Endometrial microvascular endothelial cells (primary cell): ENCODE results near the gene STRAP. TPM values are rescaled to one million over a fixed set of nuclear protein-coding genes. Genes with fewer than 3 reads are reported as not detected.
"Not testable (repeated sequence)": the region's sequence is repeated elsewhere in the genome, so short reads cannot be mapped to it uniquely, and the experiment has no call there.

Experiments
- in situ Hi-C: cut with HindIII; loops from 2 replicates; pipeline ENCODE4 v1.10.0; 2017; ENCODE audit warnings: low sequenced_read_pairs, low pct_unique_long_range_greater_than_20kb; ENCODE audit errors: inconsistent ontology term
- total RNA-seq: library from RNA; depleted of rRNA; stranded (reverse); fragments of >200 nt; gene quantifications from one replicate; pipeline ENCODE4 v1.2.3, GENCODE V29; 2015; ENCODE audit errors: inconsistent ontology term

Gene STRAP
- total RNA-seq, 1 donor from 2014 or later = 147 TPM

DNA sequence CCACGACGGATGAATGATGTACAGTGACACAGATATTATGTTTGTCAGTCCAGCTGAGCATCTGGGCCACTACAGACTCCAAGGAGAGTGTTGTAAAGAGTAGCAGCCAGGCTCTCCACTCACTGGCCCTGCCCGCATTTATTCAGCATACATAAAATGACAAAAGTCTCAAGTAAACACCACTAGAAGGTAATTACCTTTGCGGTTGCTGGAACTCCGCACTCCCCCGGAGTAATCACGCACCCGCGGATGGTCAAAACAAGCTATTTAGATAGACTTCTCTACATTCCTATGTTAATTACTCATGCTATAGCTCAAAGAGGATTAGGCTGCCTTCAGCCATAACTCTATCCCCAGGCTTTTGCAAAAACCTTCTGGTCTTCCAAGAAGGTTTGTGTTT lies 18.8 kb upstream of the STRAP start:
- in situ Hi-C loops = no loop called here

DNA sequence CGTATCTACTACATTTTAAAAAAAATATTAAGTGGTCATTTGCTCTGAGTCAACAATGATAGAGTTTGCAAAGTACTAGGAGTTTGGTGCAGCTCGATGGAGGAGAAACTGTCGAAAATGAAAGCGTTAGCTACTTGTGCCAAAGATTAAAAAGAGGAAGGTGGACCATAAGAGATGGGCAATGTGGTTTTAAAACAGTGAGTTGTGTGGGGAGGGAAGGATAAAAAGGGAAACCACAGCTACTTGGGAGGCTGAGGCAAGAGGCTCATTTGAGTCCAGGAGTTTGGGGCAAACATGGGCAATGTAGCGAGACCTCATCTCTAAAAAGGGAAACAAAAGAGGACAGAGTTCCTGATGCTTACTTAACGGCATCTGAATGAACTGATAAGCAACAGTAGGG lies 18.2 kb upstream of the STRAP start:
- in situ Hi-C loops = no loop called here

DNA sequence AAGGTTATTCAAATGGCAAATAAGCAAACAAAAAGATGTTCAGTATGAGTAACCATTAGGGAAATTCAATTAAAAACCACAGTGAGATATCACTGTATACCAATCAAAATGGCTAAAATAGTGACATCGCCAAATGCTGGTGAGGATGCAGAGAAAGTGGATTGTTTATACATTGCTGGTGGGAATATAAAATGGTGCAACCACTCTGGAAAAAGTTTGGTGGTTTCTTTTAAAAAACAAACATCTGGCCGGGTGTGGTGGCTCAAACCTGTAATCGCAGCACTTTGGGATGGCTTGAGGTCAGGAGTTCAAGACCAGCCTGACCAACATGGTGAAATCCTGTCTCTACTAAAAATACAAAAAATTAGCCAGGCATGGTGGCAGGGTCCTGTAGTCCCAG lies 14.0 kb upstream of the STRAP start:
- in situ Hi-C loops = no loop called here

DNA sequence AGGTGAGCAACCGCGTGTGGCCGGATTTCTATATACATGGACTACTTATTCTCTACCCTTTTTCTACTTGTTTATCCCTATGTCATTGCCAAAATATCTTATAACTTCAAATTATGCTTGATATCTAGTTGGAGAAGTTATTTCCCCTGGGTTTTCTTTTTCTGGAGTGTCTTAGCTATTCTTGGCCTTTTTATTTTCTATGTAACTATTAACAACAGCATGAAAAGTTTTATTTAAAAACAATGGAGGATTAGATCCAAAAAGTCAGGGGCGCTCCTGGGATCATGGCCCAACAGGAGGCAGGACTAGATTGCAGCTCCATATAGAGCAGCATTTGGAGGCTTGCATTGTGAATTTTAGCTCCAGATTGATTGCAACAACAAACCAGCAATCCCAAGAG lies 8.6 kb upstream of the STRAP start:
- in situ Hi-C loops = no loop called here

DNA sequence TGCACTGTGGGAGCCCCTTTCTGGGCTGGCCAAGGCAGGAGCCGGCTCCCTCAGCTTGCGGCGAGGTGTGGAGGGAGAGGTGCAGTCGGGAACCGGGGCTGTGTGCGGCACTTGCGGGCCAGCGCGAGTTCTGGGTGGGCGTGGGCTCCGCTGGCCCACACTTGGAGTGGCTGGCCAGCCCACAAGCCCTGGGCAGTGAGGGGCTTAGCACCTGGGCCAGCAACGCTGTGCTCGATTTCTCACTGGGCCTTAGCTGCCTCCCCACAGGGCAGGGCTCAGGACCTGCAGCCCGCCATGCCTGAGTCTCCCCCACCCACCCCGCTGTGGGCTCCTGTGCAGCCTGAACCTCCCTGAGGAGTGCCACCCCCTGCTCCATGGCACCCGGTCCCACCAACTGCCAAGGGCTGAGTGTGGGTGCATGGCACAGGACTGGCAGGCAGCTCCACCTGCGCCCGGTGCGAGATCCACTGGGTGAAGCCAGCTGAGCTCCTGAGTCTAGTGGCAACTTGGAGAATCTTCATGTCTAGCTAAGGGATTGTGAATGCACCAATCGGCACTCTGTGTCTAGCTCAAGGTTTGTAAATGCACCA lies 7.5 kb upstream of the STRAP start:
- in situ Hi-C loops = not testable (repeated sequence)

DNA sequence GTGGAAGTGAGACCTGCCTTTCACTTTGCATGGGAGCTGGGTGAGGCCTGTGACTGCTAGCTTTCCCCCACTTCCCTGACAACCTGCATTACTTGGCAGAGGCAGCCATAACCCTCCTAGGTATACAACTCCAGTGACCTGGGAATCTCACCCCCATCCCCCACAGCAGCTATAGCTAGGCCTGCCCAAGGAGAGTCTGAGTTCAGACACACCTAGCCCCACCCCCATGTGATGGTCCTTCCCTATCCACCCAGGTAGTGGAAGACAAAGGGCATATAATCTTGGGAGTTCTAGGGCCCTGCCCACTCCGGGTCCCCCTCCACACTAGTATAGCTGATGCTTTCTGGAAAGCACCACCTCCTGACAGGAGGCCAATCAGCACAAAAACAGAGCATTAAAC lies 6.3 kb upstream of the STRAP start:
- in situ Hi-C loops = no loop called here

DNA sequence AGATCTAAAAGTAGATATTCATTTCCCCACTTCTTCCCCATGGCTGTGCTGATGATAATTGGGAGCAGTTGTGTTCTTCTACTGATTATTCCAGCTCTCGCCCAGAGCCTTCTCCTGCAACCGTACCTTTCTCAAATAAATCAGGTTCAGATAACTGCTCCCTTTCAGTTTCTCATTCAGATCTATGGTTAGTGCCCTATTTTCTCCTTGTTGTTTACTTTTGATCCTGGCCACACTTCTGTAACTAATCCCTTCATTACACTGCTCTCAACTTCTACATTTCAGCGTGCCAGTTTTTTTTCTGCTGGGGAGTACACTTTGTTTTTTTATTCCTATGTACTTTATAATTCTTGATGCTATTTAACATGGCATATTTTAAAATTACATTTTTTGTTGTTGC lies 2.8 kb upstream of the STRAP start:
- in situ Hi-C loops = no loop called here

DNA sequence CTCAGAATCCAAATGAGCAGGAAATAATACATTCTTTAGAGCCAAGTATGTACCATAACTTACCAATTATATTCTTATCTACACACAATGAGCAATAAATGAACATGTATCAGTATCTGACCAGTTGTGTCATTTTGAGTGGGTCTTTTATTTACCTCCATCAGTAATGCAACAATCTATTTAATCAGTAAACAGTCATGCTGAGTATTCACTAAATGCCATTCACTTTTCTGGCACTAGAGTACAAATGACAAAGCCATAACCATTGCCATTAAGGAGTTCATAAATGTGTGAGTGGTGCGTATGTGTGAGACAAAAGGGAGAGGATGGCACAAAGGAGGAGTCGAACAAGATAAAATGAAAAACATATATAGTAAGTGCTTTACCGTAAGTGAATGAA lies 1.5 kb upstream of the STRAP start:
- in situ Hi-C loops = no loop called here

DNA sequence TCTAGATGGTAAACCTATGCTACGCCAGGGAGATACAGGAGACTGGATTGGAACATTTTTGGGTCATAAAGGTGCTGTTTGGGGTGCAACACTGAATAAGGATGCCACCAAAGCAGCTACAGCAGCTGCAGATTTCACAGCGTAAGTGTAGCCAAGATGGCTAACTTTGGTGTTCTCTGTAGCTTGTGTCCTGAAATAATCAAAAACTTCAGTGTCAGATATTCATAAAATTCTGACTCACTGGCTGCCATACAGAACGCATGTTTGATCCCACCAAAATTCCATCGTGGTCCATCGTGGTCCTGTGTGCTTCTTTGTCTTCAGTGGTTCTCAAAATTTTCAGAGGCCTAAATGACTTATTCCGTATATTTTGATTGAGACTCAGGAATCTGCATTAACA lies 1.3 kb downstream of the STRAP start:
- in situ Hi-C loops = no loop called here

DNA sequence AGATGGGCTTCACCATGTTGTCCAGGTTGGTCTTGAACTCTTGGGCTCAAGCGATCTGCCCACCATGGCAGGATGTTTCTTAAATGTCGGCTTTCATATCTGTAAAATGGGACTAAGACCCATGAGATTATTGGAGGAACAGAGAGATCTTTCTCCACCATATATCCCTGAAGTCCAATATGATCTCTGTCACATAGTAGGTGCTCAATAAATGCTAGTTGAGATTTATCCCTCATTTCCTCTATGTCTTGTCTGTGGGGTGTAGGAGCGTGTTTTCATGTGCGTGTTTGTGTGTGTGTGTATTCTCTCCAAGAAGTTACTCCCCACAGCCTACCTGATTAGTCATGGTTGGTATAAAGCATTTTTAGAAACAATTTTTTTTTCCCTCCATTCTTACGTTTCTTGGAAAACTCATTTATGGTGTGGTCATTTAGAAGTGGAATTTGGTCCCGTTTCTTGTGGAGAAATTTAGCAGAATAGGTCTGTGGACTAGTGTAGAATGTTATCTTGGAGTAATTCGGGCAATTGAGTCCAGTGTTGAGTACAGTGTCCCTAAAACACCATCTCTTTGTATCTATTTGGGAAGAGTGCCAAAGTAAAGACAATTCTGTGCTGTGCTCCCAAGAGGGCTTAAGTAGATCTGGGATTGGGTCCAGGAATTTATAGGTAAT lies 4.3 kb downstream of the STRAP start:
- in situ Hi-C loops = no loop called here

DNA sequence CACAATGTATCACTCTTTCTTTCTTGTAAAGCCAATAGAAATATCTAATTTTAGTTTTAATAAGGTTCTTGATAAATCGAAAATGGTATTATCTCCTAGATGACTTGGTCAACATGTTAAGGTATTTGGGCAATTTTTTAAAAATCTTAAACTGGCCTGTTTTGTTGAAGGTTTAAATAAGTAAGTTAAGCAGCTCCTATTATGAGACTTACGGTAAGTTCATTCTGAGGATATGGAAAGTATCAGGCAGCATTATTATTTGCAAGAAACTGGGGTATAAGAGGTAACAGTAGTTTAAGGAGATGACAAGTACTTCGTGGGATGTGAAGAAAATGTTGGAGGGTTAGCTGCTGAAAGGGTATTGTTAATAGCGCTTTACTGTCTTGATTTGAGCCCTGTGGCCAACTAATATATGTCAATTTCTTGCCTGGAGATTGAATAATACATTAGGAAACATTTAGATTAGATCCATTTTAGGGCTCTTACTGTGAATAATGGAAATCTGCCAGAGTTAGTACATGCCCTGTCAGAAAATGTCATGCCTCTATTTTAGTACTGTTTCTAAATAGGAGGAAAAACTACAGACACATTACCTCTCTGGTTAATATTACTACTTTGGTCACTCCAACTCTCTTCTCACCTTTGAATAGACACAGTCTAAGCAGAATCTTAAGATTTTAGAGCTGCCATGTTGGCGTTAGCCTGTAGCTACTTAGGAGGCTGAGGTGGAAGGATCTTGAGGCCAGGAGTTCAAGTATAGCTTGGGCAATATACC lies 5.0 kb downstream of the STRAP start:
- in situ Hi-C loops = no loop called here

DNA sequence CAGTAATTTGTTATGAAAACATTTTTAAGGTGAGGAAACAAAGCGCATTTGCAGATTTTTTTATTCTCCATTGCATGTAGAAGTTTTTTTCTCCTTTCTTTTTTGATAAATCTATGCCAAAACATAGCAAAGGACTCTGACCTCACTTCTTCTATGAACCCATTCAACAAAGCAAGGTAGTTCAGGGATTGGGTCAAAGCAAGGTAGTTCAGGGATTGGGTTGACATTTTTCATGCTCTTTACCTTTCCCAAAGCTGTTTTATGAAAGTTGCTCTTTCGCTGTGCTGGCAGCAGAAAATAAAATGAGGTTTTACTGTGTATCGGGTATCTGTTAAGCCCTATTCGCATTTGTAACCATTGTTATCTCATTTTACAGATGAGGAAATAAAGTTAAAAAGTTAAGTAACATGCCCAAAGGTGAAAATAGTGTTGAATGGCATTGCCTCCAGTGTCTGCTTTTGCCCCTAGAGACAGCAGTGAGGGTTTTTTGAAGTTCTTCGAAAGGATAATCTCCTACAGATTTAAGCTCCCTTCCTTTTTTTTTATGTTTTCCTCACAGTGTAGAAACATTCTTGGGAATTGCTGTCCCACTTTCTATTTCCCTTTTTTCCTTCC lies 10.6 kb downstream of the STRAP start:
- in situ Hi-C loops = no loop called here

DNA sequence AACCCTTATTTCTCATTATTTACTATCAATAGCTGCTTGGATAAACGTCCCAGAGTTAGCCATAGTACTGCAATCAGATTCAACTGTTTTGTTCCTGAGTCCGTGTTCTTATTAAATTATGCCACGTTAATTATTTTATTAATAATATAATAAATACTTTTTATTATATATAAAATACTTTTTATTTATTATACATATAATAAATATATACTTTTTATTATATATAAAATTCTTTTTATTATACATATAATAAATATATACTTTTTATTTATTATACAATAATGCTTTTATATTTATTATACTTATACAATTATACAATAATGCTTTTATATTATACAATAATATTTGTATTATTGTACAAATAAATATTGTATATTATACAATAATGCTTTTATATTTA lies 11.1 kb downstream of the STRAP start:
- in situ Hi-C loops = no loop called here

DNA sequence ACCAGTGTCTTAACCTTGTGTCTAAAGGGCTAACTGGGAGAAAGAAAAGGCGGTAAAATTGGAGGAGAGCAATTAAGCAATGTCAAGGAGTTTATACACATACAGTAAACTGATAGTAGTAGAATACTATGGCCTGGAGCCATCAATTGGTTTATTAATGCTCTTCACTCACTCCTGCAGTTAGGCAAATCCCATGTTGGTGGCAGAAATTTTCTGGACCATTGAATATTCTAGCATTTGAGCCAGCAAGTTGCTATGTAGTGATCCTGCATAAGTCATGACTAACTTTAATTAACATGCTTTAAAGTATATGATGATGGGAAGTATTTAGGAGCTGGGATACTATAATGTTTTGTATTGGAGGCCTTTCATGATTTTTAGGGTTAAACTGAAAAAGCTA lies 14.7 kb downstream of the STRAP start:
- in situ Hi-C loops = no loop called here

DNA sequence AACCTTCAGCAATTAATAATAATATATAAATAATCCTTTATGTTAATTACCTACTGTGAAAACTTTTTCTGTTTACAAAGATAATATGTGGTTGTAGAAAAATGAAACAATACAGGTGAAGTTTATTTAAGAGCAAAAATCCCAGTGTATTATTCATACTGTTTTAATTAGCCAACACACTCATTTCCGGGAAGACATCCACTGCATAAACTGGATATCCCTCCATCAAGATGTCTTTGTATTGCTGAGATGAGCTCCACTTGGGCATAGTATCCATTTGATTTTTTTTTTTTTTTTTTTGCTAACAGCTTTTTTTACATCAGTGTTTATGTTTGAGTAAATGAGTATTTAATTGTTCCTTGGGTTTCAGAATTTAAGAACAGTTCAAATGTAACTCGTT lies 15.2 kb downstream of the STRAP start:
- in situ Hi-C loops = no loop called here

DNA sequence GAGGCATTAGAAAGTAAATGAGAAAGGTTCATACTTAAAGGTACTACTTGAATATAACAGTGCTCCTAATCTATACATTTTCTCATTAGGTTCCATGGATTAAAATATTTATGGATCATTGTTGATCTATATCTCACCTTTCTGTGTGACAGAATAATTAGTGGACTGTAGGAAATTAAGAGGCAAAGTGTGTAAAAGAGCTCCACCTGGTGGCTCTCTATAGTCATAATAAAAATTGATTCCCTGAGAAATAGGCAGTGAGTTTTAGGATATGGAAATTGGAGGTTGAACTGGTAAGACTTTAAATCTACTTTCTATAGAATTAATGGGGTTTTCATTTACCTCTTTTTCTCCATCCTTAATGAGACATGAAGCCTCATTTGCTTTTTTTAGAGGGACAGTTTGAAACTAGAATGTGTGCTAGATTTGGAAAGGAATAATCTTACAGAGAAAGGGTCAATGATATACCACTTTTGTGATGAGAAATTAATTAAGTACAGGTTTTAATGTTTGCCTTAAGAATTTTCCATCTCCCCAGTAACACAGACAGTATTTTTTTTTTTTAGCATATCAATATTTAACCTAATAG lies 17.2 kb downstream of the STRAP start:
- in situ Hi-C loops = no loop called here

DNA sequence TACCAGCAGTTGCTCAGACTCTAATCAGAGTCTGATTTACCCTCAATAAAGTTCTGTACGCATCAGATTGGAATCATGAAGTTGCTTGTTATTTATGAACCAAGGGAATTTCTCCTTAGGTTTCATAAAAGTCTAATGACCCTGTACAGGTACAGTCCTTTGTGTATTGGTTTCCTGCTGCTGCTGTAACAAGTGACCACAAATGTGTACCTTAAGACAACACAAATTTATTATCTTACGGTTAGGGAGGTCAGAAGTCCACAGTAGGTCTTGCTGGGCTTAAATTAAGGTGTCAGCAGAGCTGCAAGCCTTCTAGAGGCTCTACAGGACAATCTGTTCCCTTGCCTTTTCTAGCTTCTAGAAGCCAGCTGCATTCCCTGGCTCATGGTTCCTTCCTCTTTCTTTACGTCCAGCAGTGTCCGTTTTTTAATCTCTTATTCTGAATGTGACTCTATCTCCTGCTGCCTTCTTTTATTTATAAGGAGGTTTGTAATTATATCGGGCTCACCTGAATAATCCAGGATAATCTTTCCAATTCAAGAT lies 22.3 kb downstream of the STRAP start:
- in situ Hi-C loops = no loop called here

DNA sequence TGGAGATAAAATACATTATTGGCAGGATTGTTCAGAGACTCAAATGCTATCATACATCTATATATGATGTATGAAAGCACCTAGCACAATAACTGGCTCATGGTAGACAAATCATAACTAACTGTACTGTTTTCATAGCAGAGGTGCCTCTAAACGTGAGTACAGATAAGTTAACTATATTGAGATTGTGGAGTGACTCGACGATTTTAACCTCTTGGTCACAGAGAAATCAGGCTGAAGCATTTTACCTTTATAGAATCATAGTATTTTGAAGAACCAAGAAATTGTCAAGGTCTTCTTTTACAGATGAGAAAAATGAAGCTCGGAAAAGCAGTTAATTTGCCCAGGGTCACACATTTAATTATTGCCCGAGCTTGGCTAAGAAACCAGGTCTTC lies 28.3 kb downstream of the STRAP start:
- in situ Hi-C loops = no loop called here
